Measurements from ENCODE around the gene RNLS.
A peak's percentile ranks its signal among the peaks of the same experiment; 100 is the strongest.
"Not testable (repeated sequence)": the region's sequence is repeated elsewhere in the genome, so short reads cannot be mapped to it uniquely, and the experiment has no call there.

The RNLS gene

GRCh38 chr10:88523739-88524400, 59.2 kb downstream of the RNLS start:
- no peak for DNase-seq (ENCODE audit: low spot score)

GRCh38 chr10:88522715-88523114, 60.4 kb downstream of the RNLS start:
- DNase-seq (ENCODE audit: low spot score), result no peak

DNA sequence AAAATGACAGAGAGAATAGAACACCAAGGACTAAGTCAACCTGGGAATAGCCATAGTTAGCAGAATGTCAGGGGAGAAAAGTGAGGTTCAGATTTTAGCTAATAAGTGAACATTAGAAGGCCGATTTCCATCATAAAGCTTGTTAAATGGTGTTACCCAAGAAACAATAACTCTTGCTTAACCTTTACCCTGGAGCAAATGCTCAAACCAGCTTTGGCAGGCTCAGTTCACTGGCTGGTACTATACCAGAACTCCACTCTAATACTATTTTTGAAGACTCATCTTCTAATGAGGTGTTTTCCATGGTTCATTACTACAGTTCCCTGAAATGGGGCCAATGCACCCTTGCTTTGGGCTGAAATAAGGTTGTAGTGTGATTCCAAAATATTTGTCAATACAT, 61.3 kb downstream of the RNLS start:
- DNase-seq (ENCODE audit: low spot score), result no peak

- DNase-seq (ENCODE audit: low spot score), result no peak
Measured at GRCh38 chr10:88515235-88515634, 67.9 kb downstream of the RNLS start.

DNA sequence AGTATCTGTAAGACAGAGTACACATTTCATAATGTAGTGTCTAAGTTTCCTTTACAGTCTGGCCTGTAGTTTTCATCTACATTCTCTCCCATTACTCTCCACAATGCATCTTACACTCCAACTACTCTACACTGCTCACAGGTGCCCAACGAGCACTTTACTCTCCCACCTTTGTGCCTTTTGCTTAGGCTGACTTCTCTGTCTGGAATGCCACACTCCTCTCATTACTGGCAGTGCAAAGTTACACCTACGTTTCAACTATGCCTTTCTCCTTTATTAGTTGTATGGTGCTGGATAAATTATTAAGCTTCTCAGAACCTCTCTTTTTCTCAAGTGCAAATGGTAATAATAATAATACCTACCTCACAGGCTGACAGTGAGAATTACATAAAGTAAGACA, 70.5 kb downstream of the RNLS start:
- no peak for DNase-seq (ENCODE audit: low spot score)

DNA sequence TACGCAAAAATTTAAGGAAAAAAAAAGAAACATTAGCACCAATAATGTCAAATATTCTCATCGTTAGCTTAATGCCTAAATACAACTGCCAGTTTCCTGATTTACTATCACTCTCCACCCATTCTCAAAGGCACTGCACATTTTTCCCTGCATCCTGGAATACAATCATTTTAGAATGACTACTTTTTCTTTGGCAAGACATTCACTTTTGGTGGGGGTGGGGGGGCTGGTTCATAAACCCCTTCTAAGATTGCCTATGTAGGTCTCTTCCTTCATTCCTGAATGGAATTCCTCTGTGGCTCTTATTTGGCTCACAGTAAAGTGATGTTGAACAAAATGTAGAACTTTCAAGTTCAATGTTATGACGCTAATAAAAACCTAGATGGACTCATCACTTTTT, 74.3 kb downstream of the RNLS start:
- no peak for DNase-seq (ENCODE audit: low spot score)

- DNase-seq (ENCODE audit: low spot score), result no peak
Measured at GRCh38 chr10:88507826-88508453, 75.2 kb downstream of the RNLS start.

DNA sequence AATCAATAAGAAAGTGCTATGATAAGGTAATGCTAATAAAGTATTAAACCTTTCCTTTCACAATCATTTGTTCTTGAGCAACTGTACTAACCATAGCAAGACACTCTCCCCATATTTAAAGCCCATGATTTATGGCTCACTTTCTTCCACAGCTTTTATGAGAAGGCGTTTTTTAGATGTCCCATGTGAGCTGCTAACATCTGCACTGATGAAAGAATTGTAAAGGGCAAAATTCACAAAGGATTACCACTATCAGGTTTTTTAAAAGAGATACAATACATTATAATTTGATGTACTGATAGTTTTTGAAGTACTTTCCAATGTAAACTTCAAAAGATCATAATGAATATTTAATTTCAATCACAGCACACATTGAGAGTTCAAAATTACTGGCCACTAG, 75.7 kb downstream of the RNLS start:
- DNase-seq (ENCODE audit: low spot score), result no peak

- DNase-seq (ENCODE audit: low spot score), result peak; percentile 13
Measured at GRCh38 chr10:88505680-88506215, 77.4 kb downstream of the RNLS start.

DNA sequence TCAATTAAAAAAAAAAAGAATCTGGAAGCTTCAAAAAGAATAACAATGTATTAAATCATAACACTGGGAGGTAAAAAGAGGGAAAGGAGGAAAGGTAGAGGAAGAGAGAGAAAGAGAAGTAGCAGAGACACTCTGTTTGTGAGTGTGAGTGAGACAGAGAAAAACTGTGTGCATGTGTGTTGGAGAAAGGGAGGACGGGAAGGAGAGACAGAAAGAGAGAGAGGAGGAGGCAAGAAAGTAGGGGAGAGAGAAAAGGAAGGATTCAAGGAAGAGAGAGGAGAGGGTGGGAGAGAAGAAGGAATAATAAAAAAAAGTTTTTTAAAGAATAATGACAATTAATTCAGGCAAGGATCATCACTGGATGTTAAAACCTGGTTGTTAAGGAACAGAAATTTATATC, 77.9 kb downstream of the RNLS start:
- DNase-seq (ENCODE audit: low spot score), result no peak

DNA sequence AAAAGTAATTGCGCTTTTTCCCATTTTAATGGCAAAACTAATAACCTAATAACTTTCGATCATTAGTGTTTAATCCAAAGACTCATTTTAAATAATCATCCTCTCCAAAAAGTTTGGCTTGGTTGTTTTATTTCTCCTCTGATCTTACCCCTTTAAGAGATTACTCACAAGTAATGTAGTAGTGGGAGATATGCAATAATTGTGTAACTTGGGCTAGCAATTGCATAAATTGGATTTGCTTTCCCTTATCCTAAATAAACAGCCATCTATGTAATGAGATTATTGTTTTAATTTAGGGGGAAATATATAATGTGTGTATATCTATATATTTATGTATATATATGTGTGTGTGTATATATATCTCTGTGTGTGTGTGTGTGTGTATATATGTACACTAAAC, 82.5 kb downstream of the RNLS start:
- DNase-seq (ENCODE audit: low spot score), result no peak

DNA sequence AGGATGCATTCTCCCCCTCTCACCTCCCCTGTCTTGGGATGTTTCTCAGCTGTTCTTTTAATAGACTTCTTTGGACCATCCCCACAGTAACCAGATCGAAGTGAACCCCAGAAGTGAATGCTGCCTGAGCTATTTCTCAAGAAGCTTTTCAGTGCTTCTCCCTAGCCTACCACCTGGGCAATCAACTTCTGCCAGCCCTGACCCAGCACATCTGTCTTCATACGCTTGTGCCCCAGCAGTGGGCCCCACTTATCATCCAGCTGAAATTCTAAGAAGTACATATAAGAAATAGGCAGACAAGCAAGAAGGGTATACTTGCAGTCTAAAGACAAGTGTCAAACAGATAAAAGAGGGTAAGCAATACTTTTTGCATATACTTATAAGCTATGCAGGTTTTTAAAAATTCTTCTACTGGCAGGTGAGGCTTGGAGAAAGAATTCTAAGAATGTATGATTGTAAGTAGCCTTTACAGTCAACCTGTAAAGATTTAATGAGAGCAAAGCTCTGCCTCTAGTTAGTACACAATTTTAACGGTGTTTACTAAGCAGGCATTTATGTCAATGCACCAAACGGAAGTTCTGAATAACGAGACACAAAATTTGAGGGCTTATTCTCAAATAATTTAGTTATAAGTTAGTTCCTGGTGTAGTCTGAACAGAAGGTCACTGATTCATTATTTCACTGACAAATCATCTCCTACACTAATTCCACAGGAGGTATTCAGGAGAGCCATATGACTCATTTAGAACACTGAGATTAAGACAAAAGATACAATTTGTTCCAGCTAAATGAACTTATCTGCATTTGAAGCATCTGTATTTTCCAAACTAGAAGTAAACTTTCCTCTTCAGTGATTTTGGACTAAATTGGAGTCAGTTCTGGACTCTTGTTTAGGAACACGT, 83.3 kb downstream of the RNLS start:
- no peak for DNase-seq (ENCODE audit: low spot score)

- no peak for DNase-seq (ENCODE audit: low spot score)
Measured at GRCh38 chr10:88497913-88498312, 85.2 kb downstream of the RNLS start.

DNA sequence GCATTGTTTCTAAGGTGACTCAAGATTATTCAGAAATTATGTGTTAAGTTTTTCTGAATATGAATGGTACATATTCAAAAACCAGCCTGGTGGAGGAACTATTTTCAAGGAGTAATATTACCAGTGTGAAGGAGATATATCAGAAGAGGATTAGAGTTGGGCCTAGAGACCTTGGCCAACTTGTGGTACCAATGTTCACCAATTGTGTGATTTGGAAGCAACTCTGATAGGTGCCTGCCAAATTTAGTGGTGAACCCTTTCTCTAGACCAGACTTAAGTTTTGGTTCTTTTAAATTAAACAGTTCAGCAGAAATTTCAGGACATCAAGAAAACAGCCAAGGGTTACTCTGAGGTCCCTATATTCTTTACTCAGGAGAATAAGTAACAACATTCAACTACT, 88.6 kb downstream of the RNLS start:
- DNase-seq (ENCODE audit: low spot score), result no peak

GRCh38 chr10:88493691-88494483, 89.2 kb downstream of the RNLS start:
- DNase-seq (ENCODE audit: low spot score), result no peak

DNA sequence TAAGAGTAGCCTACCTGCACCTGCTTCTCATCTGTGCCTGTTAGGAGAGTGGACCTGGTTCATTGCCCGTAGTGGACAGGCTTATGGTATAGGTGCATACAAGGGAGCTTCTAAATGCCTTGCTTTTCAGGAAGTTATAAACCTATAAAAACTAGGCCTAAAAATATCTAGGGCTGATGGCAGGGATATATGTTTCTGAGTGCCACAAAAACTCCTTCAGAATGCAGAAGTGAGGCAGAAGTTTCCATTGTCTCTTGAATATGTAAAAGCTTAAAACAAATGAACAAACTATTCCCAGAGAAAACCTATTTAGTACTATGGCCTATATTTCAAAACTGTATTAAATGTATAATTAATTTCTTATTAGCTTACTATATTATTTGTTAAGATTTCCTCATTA, 91.8 kb downstream of the RNLS start:
- no peak for DNase-seq (ENCODE audit: low spot score)

GRCh38 chr10:88490231-88490980, 92.7 kb downstream of the RNLS start:
- DNase-seq (ENCODE audit: low spot score), result no peak

- DNase-seq (ENCODE audit: low spot score), result no peak
Measured at GRCh38 chr10:88489107-88489506, 94.0 kb downstream of the RNLS start.

- DNase-seq (ENCODE audit: low spot score), result not testable (repeated sequence)
Measured at GRCh38 chr10:88486816-88487215, 96.3 kb downstream of the RNLS start.

- no peak for DNase-seq (ENCODE audit: low spot score)
Measured at GRCh38 chr10:88482220-88482619, 100.9 kb downstream of the RNLS start.

- no peak for DNase-seq (ENCODE audit: low spot score)
Measured at GRCh38 chr10:88478256-88478655, 104.9 kb downstream of the RNLS start.

Measured in SK-N-DZ (cell line).